HUES6 (cell line): ENCODE measurements around the gene CADPS.

ENCODE experiments used
- H3K27ac ChIP-seq: 2 replicates; pipeline ENCODE4 v1.7.0; 2013; ENCODE audit warnings: low read depth, mild to moderate bottlenecking, low read length, inconsistent platforms
- H3K27me3 ChIP-seq: 2 replicates; pipeline ENCODE4 v1.6.1; 2013; ENCODE audit warnings: low read length; ENCODE audit not compliant: control insufficient read depth, insufficient read depth
- H3K36me3 ChIP-seq: 2 replicates; pipeline ENCODE4 v1.6.1; 2013; ENCODE audit warnings: low read length; ENCODE audit not compliant: control insufficient read depth, insufficient read depth
- H3K4me1 ChIP-seq: 2 replicates; pipeline ENCODE4 v1.6.1; 2013; ENCODE audit warnings: low read length; ENCODE audit not compliant: control insufficient read depth, insufficient read depth
- H3K4me3 ChIP-seq: 2 replicates; pipeline ENCODE4 v1.5.1; 2013; ENCODE audit warnings: low read depth, low read length
- H3K9ac ChIP-seq: one replicate; pipeline ENCODE4 v1.6.1; 2013; ENCODE audit warnings: mild to moderate bottlenecking, low read length
- H3K9me3 ChIP-seq: 2 replicates; pipeline ENCODE4 v1.6.1; 2013; ENCODE audit warnings: low read depth, low read length; ENCODE audit not compliant: control insufficient read depth, insufficient read depth

CADPS gene

GRCh38 chr3:62501289-62501668, 373.9 kb downstream of the CADPS start:
- Histone ChIP-seq H3K4me3 (no peak overlapping the region), H3K9me3 (no peaks in the 10 kb centered on the region)

GRCh38 chr3:62500556-62501288, 374.5 kb downstream of the CADPS start:
- H3K36me3 ChIP-seq: no peaks in the 10 kb centered on the region
- no peaks in the 10 kb centered on the region for H3K27me3 ChIP-seq
- no peaks in the 10 kb centered on the region for H3K9me3 ChIP-seq
- H3K27ac ChIP-seq: no peak overlapping the region
- H3K4me3 ChIP-seq: no peak overlapping the region
- no peak overlapping the region for H3K9ac ChIP-seq
- peaks cover 3% of the 10 kb centered on the region; the same call in 1 of the 2 replicates for H3K4me1 ChIP-seq

More at GRCh38 chr3:62501289-62501668, 373.9 kb downstream of the CADPS start:
- H3K36me3 ChIP-seq: no peaks in the 10 kb centered on the region
- H3K4me1 ChIP-seq: peaks cover 3% of the 10 kb centered on the region; the same call in 1 of the 2 replicates
- no peaks in the 10 kb centered on the region for H3K27me3 ChIP-seq
- H3K9ac ChIP-seq: no peak overlapping the region
- no peak overlapping the region for H3K27ac ChIP-seq

- no peak overlapping the region for H3K9ac ChIP-seq
- no peak overlapping the region for H3K27ac ChIP-seq
- no peaks in the 10 kb centered on the region for H3K36me3 ChIP-seq
- H3K9me3 ChIP-seq: no peaks in the 10 kb centered on the region
- no peaks in the 10 kb centered on the region for H3K27me3 ChIP-seq
- H3K4me3 ChIP-seq: no peak overlapping the region
- peaks cover 3% of the 10 kb centered on the region; the same call in 1 of the 2 replicates for H3K4me1 ChIP-seq
These were observed 378.1 kb downstream of the CADPS start for GRCh38 chr3:62497156-62497555.

GRCh38 chr3:62496503-62496902, 378.7 kb downstream of the CADPS start:
- Histone ChIP-seq H3K4me3 (no peak overlapping the region), H3K4me1 (peaks cover 3% of the 10 kb centered on the region; the same call in 1 of the 2 replicates), H3K27me3 (no peaks in the 10 kb centered on the region), H3K36me3 (no peaks in the 10 kb centered on the region), H3K27ac (no peak overlapping the region), H3K9me3 (no peaks in the 10 kb centered on the region), H3K9ac (no peak overlapping the region)

GRCh38 chr3:62493109-62493801, 382.0 kb downstream of the CADPS start:
- Histone ChIP-seq H3K36me3 (no peaks in the 10 kb centered on the region), H3K4me3 (no peak overlapping the region), H3K27ac (no peak overlapping the region), H3K27me3 (no peaks in the 10 kb centered on the region), H3K4me1 (no peaks in the 10 kb centered on the region), H3K9me3 (no peaks in the 10 kb centered on the region), H3K9ac (no peak overlapping the region)

- Histone ChIP-seq H3K36me3 (no peaks in the 10 kb centered on the region), H3K4me3 (no peak overlapping the region), H3K4me1 (peaks cover 18% of the 10 kb centered on the region), H3K9me3 (peaks cover 2% of the 10 kb centered on the region; the same call in 1 of the 2 replicates), H3K9ac (no peak overlapping the region), H3K27me3 (no peaks in the 10 kb centered on the region), H3K27ac (no peak overlapping the region)
These were observed 392.3 kb downstream of the CADPS start for GRCh38 chr3:62482961-62483360.

- Histone ChIP-seq H3K9ac (no peak overlapping the region), H3K27me3 (no peaks in the 10 kb centered on the region), H3K27ac (no peak overlapping the region)
These were observed 393.3 kb downstream of the CADPS start for GRCh38 chr3:62481962-62482361.

GRCh38 chr3:62480056-62480455, 395.2 kb downstream of the CADPS start:
- Histone ChIP-seq H3K9ac (no peak overlapping the region), H3K4me3 (no peak overlapping the region), H3K4me1 (peaks cover 18% of the 10 kb centered on the region), H3K36me3 (no peaks in the 10 kb centered on the region), H3K27me3 (no peaks in the 10 kb centered on the region), H3K27ac (no peak overlapping the region), H3K9me3 (no peaks in the 10 kb centered on the region)

More at GRCh38 chr3:62481962-62482361, 393.3 kb downstream of the CADPS start:
- Histone ChIP-seq H3K9me3 (peaks cover 2% of the 10 kb centered on the region; the same call in 1 of the 2 replicates), H3K4me3 (no peak overlapping the region), H3K36me3 (no peaks in the 10 kb centered on the region), H3K4me1 (peaks cover 18% of the 10 kb centered on the region)

GRCh38 chr3:62479326-62479725, 395.9 kb downstream of the CADPS start:
- Histone ChIP-seq H3K9ac (no peak overlapping the region), H3K36me3 (no peaks in the 10 kb centered on the region), H3K9me3 (no peaks in the 10 kb centered on the region), H3K4me3 (no peak overlapping the region), H3K4me1 (peaks cover 18% of the 10 kb centered on the region), H3K27me3 (no peaks in the 10 kb centered on the region), H3K27ac (no peak overlapping the region)

GRCh38 chr3:62475306-62475705, 399.9 kb downstream of the CADPS start:
- Histone ChIP-seq H3K27ac (no peak overlapping the region), H3K4me1 (no peaks in the 10 kb centered on the region), H3K4me3 (no peak overlapping the region), H3K36me3 (no peaks in the 10 kb centered on the region), H3K9me3 (no peaks in the 10 kb centered on the region), H3K9ac (no peak overlapping the region), H3K27me3 (no peaks in the 10 kb centered on the region)
